OCI-LY7 (cell line): ENCODE results near the gene DPH6. TPM values are rescaled to one million over a fixed set of nuclear protein-coding genes. Genes with fewer than 3 reads are reported as not detected.

Experiments
- BruUV-seq: library from RNA; stranded (reverse); fragments of 400-500 nt; replicated peaks from 2 replicates; lab custom pipeline; 2021; lab: Mats Ljungman, UMichigan
- CTCF ChIA-PET: fragments of 300-600 bp; sonication (Branson Sonifier 250); formaldehyde crosslinking; loops from one replicate; lab custom pipeline; 2022; ENCODE audit warnings: antibody characterized with exemption; ENCODE audit not compliant: unreplicated experiment; lab: Charles Lee
- POLR2A ChIA-PET: fragments of 300-600 bp; sonication (Branson Sonifier 250); formaldehyde crosslinking; loops from one replicate; lab custom pipeline; 2022; ENCODE audit warnings: antibody characterized with exemption; lab: Charles Lee
- DNase-seq: peaks from one replicate; pipeline ENCODE4 v3.0.0-alpha.2; 2015; ENCODE audit warnings: low spot score
- H2AFZ ChIP-seq: fragments of 200-600 bp; sonication (generic), shearing (Covaris generic); 2 replicates; pipeline ENCODE4 v1.6.1; 2014; ENCODE audit warnings: mild to moderate bottlenecking, antibody characterized with exemption, low read length, moderate library complexity
- H3K27ac ChIP-seq: fragments of 200-600 bp; sonication (generic); 2 replicates; pipeline ENCODE4 v1.5.1; 2014; ENCODE audit warnings: mixed run types, low read depth, mild to moderate bottlenecking, moderate library complexity, low read length, inconsistent platforms; ENCODE audit not compliant: poor library complexity, severe bottlenecking
- H3K36me3 ChIP-seq: fragments of 200-600 bp; sonication (generic); 2 replicates; pipeline ENCODE4 v1.6.1; 2014; ENCODE audit warnings: mild to moderate bottlenecking, antibody characterized with exemption, low read length, moderate library complexity, mixed read lengths; ENCODE audit not compliant: insufficient read depth
- H3K4me1 ChIP-seq: fragments of 200-600 bp; sonication (generic); 2 replicates; pipeline ENCODE4 v1.5.1; 2014; ENCODE audit warnings: mild to moderate bottlenecking, low read length; ENCODE audit not compliant: insufficient read depth, poor library complexity, severe bottlenecking
- H3K4me2 ChIP-seq: fragments of 200-600 bp; sonication (generic); 2 replicates; pipeline ENCODE4 v1.6.1; 2014; ENCODE audit warnings: mild to moderate bottlenecking, low read length
- H3K4me3 ChIP-seq: fragments of 200-600 bp; sonication (generic); 2 replicates; pipeline ENCODE4 v1.5.1; 2014; ENCODE audit warnings: mild to moderate bottlenecking, low read depth, low read length; ENCODE audit not compliant: poor library complexity, severe bottlenecking
- H3K79me2 ChIP-seq: fragments of 200-600 bp; sonication (generic); 2 replicates; pipeline ENCODE4 v1.6.1; 2016; ENCODE audit warnings: low read depth, mild to moderate bottlenecking, low read length, moderate library complexity, mixed read lengths; ENCODE audit not compliant: insufficient read depth
- H3K9me2 ChIP-seq: fragments of 200-600 bp; sonication (generic); 2 replicates; pipeline ENCODE4 v1.6.1; 2016; ENCODE audit warnings: mild to moderate bottlenecking, low read length, mixed read lengths; ENCODE audit not compliant: insufficient read depth
- H3K9me3 ChIP-seq: fragments of 200-600 bp; sonication (generic); 2 replicates; pipeline ENCODE4 v1.6.1; 2014; ENCODE audit warnings: mild to moderate bottlenecking, mixed run types, low read length, mixed read lengths
- H4K20me1 ChIP-seq: fragments of 200-600 bp; sonication (generic); 2 replicates; pipeline ENCODE4 v1.6.1; 2014; ENCODE audit warnings: mild to moderate bottlenecking, antibody characterized with exemption, low read length, moderate library complexity, mixed read lengths; ENCODE audit not compliant: insufficient read depth
- EZH2phosphoT487 ChIP-seq: fragments of 200-600 bp; sonication (generic); IDR thresholded peaks from 2 replicates; pipeline ENCODE4 v1.6.1; 2018; ENCODE audit warnings: low read depth, borderline replicate concordance, mild to moderate bottlenecking, mixed run types, antibody characterized with exemption, low read length, moderate library complexity, mixed read lengths
- intact Hi-C: fragments of 100-400 bp; cut with micrococcal nuclease; formaldehyde crosslinking; loops from one replicate; pipeline ENCODE4 v1.10.0; 2022; ENCODE audit not compliant: unreplicated experiment
- total RNA-seq, 2 experiments: library from RNA; depleted of rRNA in 1 of 2; stranded (reverse); fragments of >200 nt in 1 of 2; shearing (Covaris generic) in 1 of 2; gene quantifications; 2 replicates each; pipeline ENCODE4 v1.2.3, GENCODE V29; 2014 to 2022
- TF ChIP-seq, protein P1 (sequence below): fragments of 200-600 bp; sonication (generic); conservative IDR thresholded peaks from 2 replicates; pipeline ENCODE4 v1.5.1; 2014; ENCODE audit warnings: mild to moderate bottlenecking, antibody characterized with exemption, low read length, moderate library complexity, mixed read lengths

The DPH6 gene
- total RNA-seq, 2 experiments from 2014 or later: 12.6 to 21.4 TPM

DNA sequence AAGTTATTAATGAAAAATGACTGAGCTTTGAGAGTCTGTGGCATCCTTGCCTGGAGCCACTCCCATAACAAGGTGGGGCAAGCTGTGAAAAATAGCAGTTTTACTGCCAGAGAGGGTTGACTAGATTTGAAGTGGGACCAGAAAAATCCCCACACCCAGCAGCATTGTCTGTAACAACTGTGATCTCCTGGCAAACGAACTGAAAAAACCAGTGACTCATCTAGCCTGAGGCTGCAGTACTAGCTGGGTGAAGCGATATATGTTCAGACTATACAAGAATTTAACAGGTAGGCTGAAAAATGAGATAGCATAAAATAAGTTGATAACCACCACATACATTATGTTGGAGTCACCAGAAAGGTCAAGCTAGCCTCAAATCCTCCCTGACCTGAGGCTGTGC, 64.0 kb downstream of the DPH6 start:
- Histone ChIP-seq H3K4me2 (no peak overlapping the region), H4K20me1 (no peaks in the 10 kb centered on the region), H3K4me3 (no peak overlapping the region), H3K27ac (no peak overlapping the region), H3K9me2 (no peaks in the 10 kb centered on the region), H3K9me3 (no peaks in the 10 kb centered on the region), H3K36me3 (no peaks in the 10 kb centered on the region), H2AFZ (no peak overlapping the region), H3K79me2 (no peaks in the 10 kb centered on the region), H3K4me1 (no peaks in the 10 kb centered on the region)
- no TSS peak for BruUV-seq
- intact Hi-C loops: no loop called here
- POLR2A ChIA-PET: interaction anchor here (0.9 kb wide), 1 partner anchor 1439 kb away, joined by 3 read pairs; no protein-coding TSS in a partner anchor
- CTCF ChIA-PET: no interaction called here
- TF ChIP-seq, protein P1, sequence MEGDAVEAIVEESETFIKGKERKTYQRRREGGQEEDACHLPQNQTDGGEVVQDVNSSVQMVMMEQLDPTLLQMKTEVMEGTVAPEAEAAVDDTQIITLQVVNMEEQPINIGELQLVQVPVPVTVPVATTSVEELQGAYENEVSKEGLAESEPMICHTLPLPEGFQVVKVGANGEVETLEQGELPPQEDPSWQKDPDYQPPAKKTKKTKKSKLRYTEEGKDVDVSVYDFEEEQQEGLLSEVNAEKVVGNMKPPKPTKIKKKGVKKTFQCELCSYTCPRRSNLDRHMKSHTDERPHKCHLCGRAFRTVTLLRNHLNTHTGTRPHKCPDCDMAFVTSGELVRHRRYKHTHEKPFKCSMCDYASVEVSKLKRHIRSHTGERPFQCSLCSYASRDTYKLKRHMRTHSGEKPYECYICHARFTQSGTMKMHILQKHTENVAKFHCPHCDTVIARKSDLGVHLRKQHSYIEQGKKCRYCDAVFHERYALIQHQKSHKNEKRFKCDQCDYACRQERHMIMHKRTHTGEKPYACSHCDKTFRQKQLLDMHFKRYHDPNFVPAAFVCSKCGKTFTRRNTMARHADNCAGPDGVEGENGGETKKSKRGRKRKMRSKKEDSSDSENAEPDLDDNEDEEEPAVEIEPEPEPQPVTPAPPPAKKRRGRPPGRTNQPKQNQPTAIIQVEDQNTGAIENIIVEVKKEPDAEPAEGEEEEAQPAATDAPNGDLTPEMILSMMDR: no peak
- TF ChIP-seq EZH2phosphoT487: no peak
- DNase-seq: no peak

- no TSS peak for BruUV-seq
- H3K4me2 ChIP-seq: no peak overlapping the region
- no peaks in the 10 kb centered on the region for H3K79me2 ChIP-seq
- ChIA-PET POLR2A (no interaction called here), CTCF (no interaction called here)
- no peaks in the 10 kb centered on the region for H3K9me3 ChIP-seq
- H2AFZ ChIP-seq: no peak overlapping the region
- DNase-seq: no peak
- H3K36me3 ChIP-seq: no peaks in the 10 kb centered on the region
- no peaks in the 10 kb centered on the region for H4K20me1 ChIP-seq
- no peaks in the 10 kb centered on the region for H3K4me1 ChIP-seq
- H3K27ac ChIP-seq: no peak overlapping the region
- intact Hi-C loops: no loop called here
- no peak for TF ChIP-seq EZH2phosphoT487
- H3K9me2 ChIP-seq: no peaks in the 10 kb centered on the region
- no peak overlapping the region for H3K4me3 ChIP-seq
Observed at GRCh38 chr15:35481064-35481463, 64.9 kb downstream of the DPH6 start.

- ChIA-PET CTCF (no interaction called here), POLR2A (no interaction called here)
- no peak for DNase-seq
- Histone ChIP-seq H2AFZ (no peak overlapping the region), H3K4me1 (no peaks in the 10 kb centered on the region), H3K36me3 (no peaks in the 10 kb centered on the region), H4K20me1 (no peaks in the 10 kb centered on the region), H3K4me3 (no peak overlapping the region), H3K9me3 (no peaks in the 10 kb centered on the region), H3K79me2 (no peaks in the 10 kb centered on the region), H3K4me2 (no peak overlapping the region), H3K9me2 (no peaks in the 10 kb centered on the region), H3K27ac (no peak overlapping the region)
- BruUV-seq: no TSS peak
- intact Hi-C loops: no loop called here
- no peak for TF ChIP-seq EZH2phosphoT487
- TF ChIP-seq, protein P1: no peak
Observed at GRCh38 chr15:35479423-35479822, 66.5 kb downstream of the DPH6 start.
